HG02885 (cell line): ENCODE results near the gene DRC7.

Source experiments
- ATAC-seq: cut with Tn5 transposase; IDR thresholded peaks from one replicate; pipeline ENCODE4 v1.9.1; 2021; ENCODE audit warnings: mild to moderate bottlenecking; ENCODE audit not compliant: unreplicated experiment, poor library complexity

DRC7 gene, protein sequence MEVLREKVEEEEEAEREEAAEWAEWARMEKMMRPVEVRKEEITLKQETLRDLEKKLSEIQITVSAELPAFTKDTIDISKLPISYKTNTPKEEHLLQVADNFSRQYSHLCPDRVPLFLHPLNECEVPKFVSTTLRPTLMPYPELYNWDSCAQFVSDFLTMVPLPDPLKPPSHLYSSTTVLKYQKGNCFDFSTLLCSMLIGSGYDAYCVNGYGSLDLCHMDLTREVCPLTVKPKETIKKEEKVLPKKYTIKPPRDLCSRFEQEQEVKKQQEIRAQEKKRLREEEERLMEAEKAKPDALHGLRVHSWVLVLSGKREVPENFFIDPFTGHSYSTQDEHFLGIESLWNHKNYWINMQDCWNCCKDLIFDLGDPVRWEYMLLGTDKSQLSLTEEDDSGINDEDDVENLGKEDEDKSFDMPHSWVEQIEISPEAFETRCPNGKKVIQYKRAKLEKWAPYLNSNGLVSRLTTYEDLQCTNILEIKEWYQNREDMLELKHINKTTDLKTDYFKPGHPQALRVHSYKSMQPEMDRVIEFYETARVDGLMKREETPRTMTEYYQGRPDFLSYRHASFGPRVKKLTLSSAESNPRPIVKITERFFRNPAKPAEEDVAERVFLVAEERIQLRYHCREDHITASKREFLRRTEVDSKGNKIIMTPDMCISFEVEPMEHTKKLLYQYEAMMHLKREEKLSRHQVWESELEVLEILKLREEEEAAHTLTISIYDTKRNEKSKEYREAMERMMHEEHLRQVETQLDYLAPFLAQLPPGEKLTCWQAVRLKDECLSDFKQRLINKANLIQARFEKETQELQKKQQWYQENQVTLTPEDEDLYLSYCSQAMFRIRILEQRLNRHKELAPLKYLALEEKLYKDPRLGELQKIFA

GRCh38 chr16:57694725-57695679 is at the start of gene DRC7:
Gene DRC7 (plus strand): TSS chr16:57694806. CDS start chr16:57697950, 3,144 bp downstream.
- ATAC-seq: peak; percentile 72

- no peak for ATAC-seq
Measured at GRCh38 chr16:57645169-57645568, 49.4 kb upstream of the DRC7 start.

DNA sequence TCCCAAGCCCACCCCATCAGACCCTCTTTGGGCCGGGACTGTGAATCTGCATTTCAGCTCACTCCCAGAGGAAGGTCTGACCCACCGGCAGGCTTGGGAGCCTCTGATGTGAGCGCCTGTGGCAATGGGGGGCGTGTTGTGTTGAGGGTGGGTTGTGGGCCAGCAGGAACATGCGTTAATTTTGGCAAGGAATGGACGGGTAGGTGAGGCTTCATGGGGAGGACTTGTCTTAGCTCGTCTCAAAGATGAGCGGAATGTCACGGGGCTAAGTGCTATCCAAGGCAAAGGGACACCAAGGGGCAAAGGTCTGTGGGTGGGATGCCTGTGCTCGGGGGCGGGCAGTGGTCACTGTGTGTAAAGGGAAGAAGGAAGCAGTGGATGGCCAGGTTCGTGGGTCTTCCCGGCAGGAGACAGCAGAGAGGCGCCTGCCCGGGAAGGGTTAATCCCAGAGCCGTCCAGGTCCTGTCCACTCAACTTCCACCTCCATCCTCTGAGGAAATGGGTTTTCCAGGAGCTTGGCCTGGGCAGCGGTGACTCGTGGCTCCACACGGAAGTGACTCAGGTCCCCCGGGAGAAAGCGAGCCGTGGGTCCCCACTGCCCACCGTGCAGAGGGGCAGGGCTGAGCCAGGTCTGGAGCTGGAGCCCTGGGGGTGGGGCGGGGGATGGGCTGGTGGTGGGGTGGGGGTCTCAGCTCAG is 48.8 kb upstream of the DRC7 start:
- no peak for ATAC-seq

DNA sequence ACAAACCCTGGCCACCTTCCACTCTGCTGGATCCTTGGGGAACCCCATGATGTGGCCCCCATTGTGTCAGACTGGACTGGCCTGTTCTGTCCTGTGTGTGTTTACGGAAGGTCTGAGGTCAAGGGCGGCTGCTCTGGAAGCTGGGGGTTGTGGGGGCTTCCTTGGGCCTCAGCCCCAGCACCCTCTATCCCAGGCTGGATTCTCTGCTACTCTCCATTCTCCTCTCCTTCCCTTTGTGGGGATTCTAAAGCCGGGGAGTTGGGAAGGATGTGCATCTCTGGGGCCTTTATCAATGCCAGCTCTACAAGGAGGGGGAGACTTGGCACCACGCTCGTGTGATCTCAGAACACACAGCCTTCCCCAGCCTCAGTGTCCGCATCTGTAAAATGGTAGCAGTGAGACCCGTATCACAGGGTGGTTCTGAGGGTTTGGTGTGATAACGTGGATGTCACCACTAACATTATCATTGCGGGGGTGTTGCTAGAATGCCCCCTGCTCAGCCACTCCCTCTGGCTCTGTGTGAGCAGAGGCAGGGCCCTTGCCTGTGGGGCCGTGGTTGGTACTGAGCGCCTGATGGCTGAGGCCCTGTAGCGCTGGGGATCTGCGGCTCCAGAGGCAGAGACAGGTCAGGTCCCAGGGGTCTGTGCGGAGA is 48.1 kb upstream of the DRC7 start:
- ATAC-seq: no peak

- ATAC-seq: no peak
Measured at GRCh38 chr16:57647136-57647875, 47.3 kb upstream of the DRC7 start.

DNA sequence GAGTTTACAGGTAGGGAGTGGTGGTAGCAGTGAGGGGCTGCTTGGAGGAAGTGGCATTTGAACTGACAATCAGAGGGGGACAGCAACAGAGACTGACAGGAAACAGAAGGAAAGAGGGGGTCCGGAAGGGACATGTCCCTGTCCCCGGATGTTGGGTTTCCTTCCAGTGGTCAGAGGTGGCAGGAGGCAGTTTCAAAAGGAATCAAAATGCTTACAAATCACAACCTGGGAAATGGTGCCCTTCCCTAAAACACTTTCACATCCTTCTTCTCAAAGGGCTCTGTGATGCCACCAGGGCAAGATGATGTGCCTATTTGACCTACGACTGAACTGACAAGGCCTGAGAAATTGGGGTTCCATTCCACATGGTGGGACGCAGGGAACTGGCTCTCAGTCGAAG is 46.5 kb upstream of the DRC7 start:
- no peak for ATAC-seq

DNA sequence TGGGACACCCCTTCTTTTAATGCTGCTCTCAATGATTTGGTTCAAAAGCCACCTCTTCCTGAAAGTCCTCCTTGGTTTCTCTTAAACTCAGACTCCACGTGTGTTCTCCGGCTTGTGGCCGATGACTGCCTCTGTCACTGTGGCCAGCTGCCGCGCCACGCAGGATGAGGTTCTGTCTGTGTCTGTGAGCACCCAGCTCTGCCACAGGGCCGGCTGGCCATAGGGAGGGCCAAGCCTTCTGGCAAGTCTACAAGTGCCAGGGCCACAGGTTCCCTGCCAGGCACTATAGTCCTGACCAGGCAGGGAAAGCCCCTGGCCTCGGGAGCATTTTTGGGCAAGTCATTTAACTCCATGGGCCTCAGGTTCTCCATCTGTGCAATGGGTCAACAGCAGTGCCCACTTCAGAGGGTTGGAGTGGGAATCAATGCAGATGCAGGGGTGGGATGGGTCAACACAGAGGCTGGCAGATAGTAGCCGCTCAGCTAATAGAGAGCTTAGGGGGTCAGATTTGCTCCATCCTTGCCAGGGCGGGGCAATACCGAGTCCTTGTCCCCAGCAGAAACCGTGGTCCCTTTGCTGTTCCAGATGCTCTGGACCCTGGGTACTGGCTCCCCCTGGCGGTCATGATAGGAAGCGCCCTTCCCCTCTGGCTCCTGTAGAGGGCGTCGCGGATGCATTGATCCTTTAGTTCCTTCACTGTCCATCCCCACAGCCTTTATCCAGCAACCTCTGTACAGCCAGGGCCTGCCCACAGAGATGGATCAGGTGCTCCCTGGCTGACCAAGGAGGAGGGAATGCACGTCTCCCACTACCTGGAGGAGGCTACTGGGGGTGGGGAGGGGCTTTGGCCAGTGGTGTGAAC is 45.8 kb upstream of the DRC7 start:
- ATAC-seq: peak; percentile 70

- no peak for ATAC-seq
Measured at GRCh38 chr16:57649443-57649751, 45.2 kb upstream of the DRC7 start.

DNA sequence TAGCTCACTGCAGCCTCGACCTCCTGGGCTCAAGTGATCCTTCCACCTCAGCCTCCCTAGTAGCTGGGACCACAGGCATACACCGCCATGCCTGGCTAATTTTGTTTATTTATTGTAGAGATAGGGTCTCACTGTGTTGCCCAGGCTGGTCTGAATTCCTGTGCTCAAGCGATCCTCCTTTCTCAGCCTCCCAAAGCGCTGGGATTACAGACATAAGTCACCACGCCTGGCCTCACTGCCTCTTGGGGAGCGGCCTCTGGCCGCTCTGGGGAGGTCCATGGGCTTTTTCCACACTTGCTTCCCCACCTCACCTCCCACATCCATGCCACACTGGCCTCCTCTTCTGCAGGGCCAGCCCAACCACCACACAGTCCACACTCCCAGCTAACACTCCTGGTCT is 44.8 kb upstream of the DRC7 start:
- ATAC-seq: no peak

DNA sequence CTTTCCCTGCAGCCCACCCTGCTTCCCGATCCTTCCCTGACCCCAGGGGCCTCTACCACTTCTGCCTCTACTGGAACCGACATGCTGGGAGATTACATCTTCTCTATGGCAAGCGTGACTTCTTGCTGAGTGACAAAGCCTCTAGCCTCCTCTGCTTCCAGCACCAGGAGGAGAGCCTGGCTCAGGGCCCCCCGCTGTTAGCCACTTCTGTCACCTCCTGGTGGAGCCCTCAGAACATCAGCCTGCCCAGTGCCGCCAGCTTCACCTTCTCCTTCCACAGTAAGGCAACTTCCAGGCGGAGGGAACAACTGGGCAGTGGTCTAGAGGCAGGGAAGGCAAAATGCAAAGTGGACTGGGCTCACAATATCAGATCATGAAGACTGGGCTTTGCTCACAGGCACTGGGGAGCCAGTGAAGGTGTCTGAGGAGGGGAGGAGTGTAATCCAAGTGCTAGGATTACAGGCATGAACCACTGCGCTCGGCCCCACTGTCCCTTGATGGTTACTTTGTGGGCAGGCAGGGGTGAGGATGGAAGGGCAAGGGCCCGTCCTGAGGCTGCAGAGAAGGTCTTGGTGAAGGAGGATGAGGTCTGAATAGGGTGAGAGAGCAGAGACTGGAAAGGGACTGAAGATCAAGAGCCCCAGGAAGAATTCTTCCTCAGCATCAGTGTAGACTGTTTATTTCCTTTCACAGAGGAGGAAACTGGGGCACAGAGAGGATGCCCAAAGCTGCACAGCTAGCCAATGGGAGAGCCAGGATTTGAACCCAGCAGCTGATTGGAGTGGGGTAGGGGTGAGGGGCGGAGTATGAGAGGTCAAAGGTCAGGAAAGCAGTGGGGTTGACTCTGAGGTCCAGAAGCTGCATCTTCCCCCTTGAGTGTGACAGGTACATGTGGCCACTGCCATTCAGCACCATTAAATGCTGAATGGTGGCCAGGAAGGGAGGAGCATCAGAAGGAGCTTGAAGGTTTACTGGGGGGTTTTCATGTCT is 43.0 kb upstream of the DRC7 start:
- no peak for ATAC-seq

- no peak for ATAC-seq
Measured at GRCh38 chr16:57652695-57653471, 41.7 kb upstream of the DRC7 start.

DNA sequence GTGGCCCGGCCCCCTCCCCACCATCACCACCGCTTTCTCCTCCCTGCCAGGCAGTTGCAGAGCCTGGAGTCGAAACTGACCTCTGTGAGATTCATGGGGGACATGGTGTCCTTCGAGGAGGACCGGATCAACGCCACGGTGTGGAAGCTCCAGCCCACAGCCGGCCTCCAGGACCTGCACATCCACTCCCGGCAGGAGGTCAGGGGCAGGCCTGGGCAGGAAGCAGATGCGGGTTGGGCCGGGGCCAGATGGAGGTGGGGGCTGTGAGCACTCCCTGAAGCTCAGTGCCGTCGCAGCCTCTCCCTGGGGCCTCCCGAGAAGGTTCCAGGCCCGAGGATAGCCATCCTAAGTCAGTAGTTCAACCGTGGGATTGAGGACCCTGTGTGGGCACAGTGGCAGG is 40.7 kb upstream of the DRC7 start:
- no peak for ATAC-seq

- ATAC-seq: no peak
Measured at GRCh38 chr16:57656342-57656955, 38.2 kb upstream of the DRC7 start.

DNA sequence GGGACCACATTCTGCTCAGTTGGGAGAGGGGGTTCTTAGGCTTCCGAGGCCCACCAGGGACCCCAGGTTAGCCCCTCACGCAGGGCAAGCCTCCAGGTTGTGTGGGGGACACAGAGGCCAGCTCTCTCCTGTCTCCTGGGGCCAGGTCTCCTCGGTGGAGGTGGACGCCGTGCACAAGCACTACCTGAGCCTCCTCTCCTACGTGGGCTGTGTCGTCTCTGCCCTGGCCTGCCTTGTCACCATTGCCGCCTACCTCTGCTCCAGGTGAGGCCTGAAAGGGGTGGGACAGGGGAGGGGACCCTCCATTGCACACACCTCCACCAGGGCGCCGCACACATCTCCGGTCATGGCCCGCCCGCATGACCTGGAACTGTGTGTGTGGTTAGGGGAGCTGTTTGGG is 37.4 kb upstream of the DRC7 start:
- no peak for ATAC-seq

DNA sequence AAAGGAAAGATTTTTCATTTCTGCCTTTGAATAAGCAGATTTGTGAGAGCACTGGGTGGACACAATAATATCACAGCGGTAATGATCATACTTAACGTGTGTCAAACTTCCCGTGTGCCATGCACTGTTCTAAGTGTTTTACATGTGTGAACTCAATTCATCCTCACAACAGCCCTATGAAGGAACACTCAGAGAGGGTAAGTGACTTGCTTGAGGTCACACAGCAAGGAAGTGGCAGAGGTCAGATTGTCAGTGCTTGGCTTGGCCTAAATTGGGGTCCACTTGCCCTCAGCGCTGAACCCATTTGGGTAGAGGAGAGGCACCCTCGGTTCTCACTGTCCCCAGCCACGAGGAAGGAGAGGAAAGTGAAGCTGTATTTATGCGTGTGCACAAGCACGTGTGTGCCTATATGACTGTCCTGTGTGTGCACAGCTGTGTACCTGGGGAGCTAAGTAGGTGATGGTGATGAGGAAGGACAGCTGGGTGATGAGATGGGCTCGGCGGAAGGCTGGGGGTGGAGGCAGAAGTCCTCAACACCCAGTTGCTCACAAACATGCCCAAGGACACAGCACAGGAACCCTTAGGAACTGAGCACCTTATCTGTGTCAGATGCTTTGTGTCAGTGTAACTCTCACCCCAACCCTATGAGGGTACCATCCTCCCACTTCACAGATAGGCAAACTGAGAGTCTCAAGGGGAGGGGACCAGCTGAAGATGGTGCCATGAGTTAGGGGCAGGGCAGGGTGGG is 36.3 kb upstream of the DRC7 start:
- no peak for ATAC-seq
